Measurements from ENCODE around the gene KPNA3.

DNA sequence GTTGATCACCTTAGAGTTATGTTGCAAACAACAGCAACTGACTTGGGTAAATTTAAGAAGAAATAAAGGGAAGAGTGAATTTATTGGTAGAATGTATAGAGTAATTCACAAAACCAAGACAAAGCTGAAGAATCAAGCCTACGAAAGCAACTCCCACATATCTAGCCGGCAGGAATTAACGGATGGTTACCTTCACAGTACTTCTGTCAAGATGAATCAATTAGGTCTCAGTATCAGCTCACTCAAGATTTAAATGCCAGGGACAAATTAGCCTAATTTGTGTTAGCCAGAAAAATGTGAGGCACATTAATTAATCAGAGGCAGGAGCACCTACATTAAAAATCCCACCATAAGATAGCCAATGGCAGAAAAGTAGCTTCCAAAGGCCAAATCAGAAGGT, 10.7 kb downstream of the KPNA3 start:
- no peak for TF ChIP-seq CTCF (IDR thresholded peaks at IDR 0.05; ENCODE audit: low read depth, low read length, poor library complexity, severe bottlenecking)
- no peak for TF ChIP-seq EZH2phosphoT487 (IDR thresholded peaks at IDR 0.05; ENCODE audit: borderline replicate concordance, low read length)
